Memory B cell (primary cell): ENCODE measurements around the gene BACE2.
A peak's percentile ranks its signal among the peaks of the same experiment; 100 is the strongest.

ENCODE experiments used
- ATAC-seq: fragments of 150-1000 bp; cut with Tn5 transposase; 2 replicates; pipeline ENCODE4 v1.10.0; 2021; ENCODE audit warnings: low read depth, mild to moderate bottlenecking, moderate library complexity
- DNase-seq, 2 donors: peaks; one replicate each; pipeline ENCODE4 v3.0.0; 2022; ENCODE audit warnings: low spot score in 2 of 2
- H3K27ac Mint-ChIP-seq: one replicate; pipeline ENCODE4 v1.8.0; 2022; ENCODE audit warnings: mild to moderate bottlenecking, moderate library complexity, mixed read lengths
- H3K27me3 Mint-ChIP-seq: one replicate; pipeline ENCODE4 v1.8.0; 2022; ENCODE audit warnings: mixed read lengths
- H3K36me3 Mint-ChIP-seq: one replicate; pipeline ENCODE4 v1.8.0; 2022; ENCODE audit warnings: mild to moderate bottlenecking, mixed read lengths
- H3K4me1 Mint-ChIP-seq: one replicate; pipeline ENCODE4 v1.8.0; 2022; ENCODE audit warnings: mixed read lengths
- H3K4me3 Mint-ChIP-seq: one replicate; pipeline ENCODE4 v1.8.0; 2022; ENCODE audit warnings: mild to moderate bottlenecking, moderate library complexity, mixed read lengths
- H3K9me3 Mint-ChIP-seq: one replicate; pipeline ENCODE4 v1.8.0; 2022; ENCODE audit warnings: mixed read lengths

BACE2 gene

GRCh38 chr21:41204736-41205135 is 36.8 kb downstream of the BACE2 start:
- Mint-ChIP-seq H3K27me3 (peaks cover 4% of the 10 kb centered on the region), H3K36me3 (peaks cover 20% of the 10 kb centered on the region), H3K9me3 (no peaks in the 10 kb centered on the region), H3K27ac (no peak overlapping the region), H3K4me1 (peaks cover 23% of the 10 kb centered on the region), H3K4me3 (no peak overlapping the region)
- ATAC-seq (no peak), DNase-seq (no peak)

GRCh38 chr21:41207401-41208375 is 39.7 kb downstream of the BACE2 start:
- peaks cover 11% of the 10 kb centered on the region for H3K36me3 Mint-ChIP-seq
- no peak overlapping the region for H3K27ac Mint-ChIP-seq
- H3K9me3 Mint-ChIP-seq, result no peaks in the 10 kb centered on the region
- H3K4me3 Mint-ChIP-seq, result no peak overlapping the region
- ATAC-seq, result peak; percentile 44
- H3K27me3 Mint-ChIP-seq, result peaks cover 4% of the 10 kb centered on the region
- DNase-seq, result no peak
- peaks cover 23% of the 10 kb centered on the region for H3K4me1 Mint-ChIP-seq

- H3K27ac Mint-ChIP-seq, result no peak overlapping the region
- ATAC-seq (no peak), DNase-seq (no peak)
- H3K9me3 Mint-ChIP-seq, result no peaks in the 10 kb centered on the region
- peaks cover 20% of the 10 kb centered on the region for H3K4me1 Mint-ChIP-seq
- H3K4me3 Mint-ChIP-seq, result no peak overlapping the region
- no peaks in the 10 kb centered on the region for H3K27me3 Mint-ChIP-seq
- peaks cover 10% of the 10 kb centered on the region for H3K36me3 Mint-ChIP-seq
Observed at GRCh38 chr21:41208376-41208763, 40.4 kb downstream of the BACE2 start.

GRCh38 chr21:41209016-41209619 is 41.2 kb downstream of the BACE2 start:
- Mint-ChIP-seq H3K9me3 (no peaks in the 10 kb centered on the region), H3K4me1 (peaks cover 18% of the 10 kb centered on the region), H3K36me3 (peaks cover 9% of the 10 kb centered on the region), H3K4me3 (no peak overlapping the region), H3K27ac (no peak overlapping the region), H3K27me3 (no peaks in the 10 kb centered on the region)
- ATAC-seq (no peak), DNase-seq (no peak)

- H3K4me1 Mint-ChIP-seq, result peaks cover 23% of the 10 kb centered on the region
- H3K27ac Mint-ChIP-seq, result no peak overlapping the region
- no peak for DNase-seq
- H3K27me3 Mint-ChIP-seq, result no peaks in the 10 kb centered on the region
- H3K9me3 Mint-ChIP-seq, result no peaks in the 10 kb centered on the region
- ATAC-seq, result no peak
- H3K4me3 Mint-ChIP-seq, result no peak overlapping the region
- peaks cover 12% of the 10 kb centered on the region for H3K36me3 Mint-ChIP-seq
Observed at GRCh38 chr21:41210426-41211059, 42.6 kb downstream of the BACE2 start.

- Mint-ChIP-seq H3K4me1 (peaks cover 25% of the 10 kb centered on the region), H3K4me3 (no peak overlapping the region), H3K9me3 (no peaks in the 10 kb centered on the region), H3K36me3 (peaks cover 10% of the 10 kb centered on the region), H3K27ac (no peak overlapping the region), H3K27me3 (no peaks in the 10 kb centered on the region)
- no peak for ATAC-seq
- DNase-seq, result no peak
Observed at GRCh38 chr21:41211060-41211805, 43.3 kb downstream of the BACE2 start.

GRCh38 chr21:41213021-41213420 is 45.1 kb downstream of the BACE2 start:
- Mint-ChIP-seq H3K4me3 (no peak overlapping the region), H3K4me1 (peaks cover 21% of the 10 kb centered on the region), H3K27ac (no peak overlapping the region), H3K27me3 (no peaks in the 10 kb centered on the region), H3K9me3 (no peaks in the 10 kb centered on the region), H3K36me3 (peaks cover 8% of the 10 kb centered on the region)
- ATAC-seq, result no peak
- no peak for DNase-seq

- H3K36me3 Mint-ChIP-seq, result peaks cover 8% of the 10 kb centered on the region
- no peak for DNase-seq
- H3K27me3 Mint-ChIP-seq, result no peaks in the 10 kb centered on the region
- no peaks in the 10 kb centered on the region for H3K9me3 Mint-ChIP-seq
- H3K4me3 Mint-ChIP-seq, result no peak overlapping the region
- peaks cover 20% of the 10 kb centered on the region for H3K4me1 Mint-ChIP-seq
- ATAC-seq, result no peak
- H3K27ac Mint-ChIP-seq, result no peak overlapping the region
Observed at GRCh38 chr21:41215856-41216408, 48.0 kb downstream of the BACE2 start.

- Mint-ChIP-seq H3K27me3 (no peaks in the 10 kb centered on the region), H3K27ac (no peak overlapping the region), H3K36me3 (peaks cover 8% of the 10 kb centered on the region), H3K4me1 (peaks cover 20% of the 10 kb centered on the region), H3K4me3 (no peak overlapping the region), H3K9me3 (no peaks in the 10 kb centered on the region)
- DNase-seq (no peak), ATAC-seq (no peak)
Observed at GRCh38 chr21:41216486-41216885, 48.5 kb downstream of the BACE2 start.

- Mint-ChIP-seq H3K4me1 (peaks cover 17% of the 10 kb centered on the region), H3K9me3 (no peaks in the 10 kb centered on the region), H3K36me3 (peaks cover 8% of the 10 kb centered on the region), H3K27ac (no peak overlapping the region), H3K27me3 (no peaks in the 10 kb centered on the region), H3K4me3 (no peak overlapping the region)
- DNase-seq (no peak), ATAC-seq (no peak)
Observed at GRCh38 chr21:41217671-41218385, 49.9 kb downstream of the BACE2 start.

- no peak for DNase-seq
- H3K4me1 Mint-ChIP-seq, result peaks cover 14% of the 10 kb centered on the region
- ATAC-seq, result no peak
Observed at GRCh38 chr21:41219498-41220207, 51.7 kb downstream of the BACE2 start.

GRCh38 chr21:41220208-41220733 is 52.3 kb downstream of the BACE2 start:
- DNase-seq, result no peak
- no peak for ATAC-seq
- no peaks in the 10 kb centered on the region for H3K27me3 Mint-ChIP-seq
- H3K9me3 Mint-ChIP-seq, result no peaks in the 10 kb centered on the region
- no peak overlapping the region for H3K27ac Mint-ChIP-seq
- H3K36me3 Mint-ChIP-seq, result no peaks in the 10 kb centered on the region
- H3K4me3 Mint-ChIP-seq, result no peak overlapping the region
- peaks cover 12% of the 10 kb centered on the region for H3K4me1 Mint-ChIP-seq

More at GRCh38 chr21:41219498-41220207, 51.7 kb downstream of the BACE2 start:
- Mint-ChIP-seq H3K4me3 (no peak overlapping the region), H3K9me3 (no peaks in the 10 kb centered on the region), H3K27me3 (no peaks in the 10 kb centered on the region), H3K27ac (no peak overlapping the region), H3K36me3 (peaks cover under 1% of the 10 kb centered on the region)
